HG03442 (cell line): ENCODE data around the gene HOXA9.

Source experiments
- ATAC-seq: cut with Tn5 transposase; IDR thresholded peaks from one replicate; pipeline ENCODE4 v1.9.1; 2021; ENCODE audit warnings: mild to moderate bottlenecking, moderate library complexity; ENCODE audit not compliant: unreplicated experiment

Gene HOXA9

DNA sequence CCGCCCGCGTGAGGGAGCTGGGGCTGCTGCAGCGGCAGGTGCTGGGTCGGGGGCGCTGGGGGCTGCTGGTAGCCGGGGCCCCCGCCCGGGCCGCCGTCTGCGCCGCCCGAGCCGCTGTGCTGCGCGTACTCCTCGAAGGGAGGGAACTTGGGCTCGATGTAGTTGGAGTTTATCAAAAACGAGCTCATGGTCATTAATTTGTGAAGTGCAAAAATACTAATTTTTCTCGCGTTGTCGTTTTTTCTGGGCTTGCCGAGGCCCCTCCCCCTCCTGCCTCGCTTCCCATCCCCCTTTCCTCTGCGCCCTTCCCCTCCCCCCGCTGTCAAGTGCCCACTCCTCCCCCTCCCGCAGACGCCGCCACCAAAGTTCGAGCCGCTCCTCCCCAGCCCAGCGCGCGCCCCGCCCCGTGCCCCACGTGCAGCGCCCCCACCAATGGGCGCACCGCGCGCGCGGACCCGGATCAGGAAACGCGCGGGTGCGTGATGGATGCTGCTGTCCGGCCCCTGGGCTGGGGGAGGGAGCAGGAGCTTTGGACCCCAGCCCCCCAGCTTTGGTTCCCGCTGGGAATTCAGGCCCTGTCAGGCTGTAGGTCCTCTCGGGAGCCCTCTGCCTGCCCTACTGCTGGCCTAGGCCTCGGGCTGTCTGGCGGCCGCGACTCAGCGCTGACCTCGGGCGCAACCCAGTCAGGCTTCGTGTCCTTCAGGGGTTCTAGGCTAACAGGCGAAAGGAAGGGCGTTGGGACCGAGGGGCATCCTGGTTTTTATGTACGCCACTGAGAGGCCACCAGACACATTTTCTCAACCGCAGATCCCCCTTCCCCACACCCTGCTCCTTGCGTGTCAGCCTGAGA lies 34.6 kb downstream of the HOXA9 start, which contains the start of gene HOXA4:
TSS of gene HOXA4 (minus strand) at position 218 of the 850 bp plus-strand sequence. CDS start at position 194, 24 bp downstream.
- no peak for ATAC-seq

DNA sequence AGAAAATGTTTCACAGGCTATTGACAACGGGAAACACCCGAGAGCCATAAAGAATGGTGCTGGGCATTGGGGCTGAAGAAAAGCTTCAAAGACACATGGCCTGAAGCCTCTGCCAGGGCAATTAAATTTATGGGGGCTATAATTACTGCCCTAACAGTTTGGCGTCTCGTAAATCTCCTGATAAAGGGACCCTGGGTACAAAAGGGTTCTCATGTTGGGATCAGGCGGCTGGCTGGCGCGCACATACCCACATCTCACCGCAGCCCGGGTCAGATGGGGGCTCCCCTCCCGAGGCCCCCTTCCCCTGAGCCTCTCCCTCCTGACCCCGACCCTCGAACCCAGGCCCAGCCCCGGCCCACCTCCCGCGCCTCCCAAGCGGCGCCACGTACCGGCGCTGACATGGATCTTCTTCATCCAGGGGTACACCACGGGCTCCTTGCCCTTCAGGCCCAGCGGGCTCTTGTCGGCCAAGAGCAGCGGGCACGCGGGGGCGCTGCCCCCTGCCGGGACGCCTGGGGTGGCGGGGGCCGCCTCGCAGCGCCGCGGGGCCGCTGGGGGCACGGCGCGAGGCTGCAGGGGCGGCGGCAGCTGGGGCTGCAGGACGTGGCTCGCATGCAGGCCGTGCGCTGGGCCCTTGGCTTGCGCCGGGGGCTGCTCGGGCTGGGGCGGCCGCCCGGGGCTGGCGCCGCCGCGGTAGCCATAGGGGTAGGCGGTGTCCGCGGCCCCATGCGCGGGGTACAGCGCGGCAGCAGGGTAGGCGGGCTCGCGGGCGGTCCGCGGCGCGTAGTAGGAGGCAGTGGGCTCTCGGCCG lies 35.4 kb downstream of the HOXA9 start:
- ATAC-seq, result no peak

DNA sequence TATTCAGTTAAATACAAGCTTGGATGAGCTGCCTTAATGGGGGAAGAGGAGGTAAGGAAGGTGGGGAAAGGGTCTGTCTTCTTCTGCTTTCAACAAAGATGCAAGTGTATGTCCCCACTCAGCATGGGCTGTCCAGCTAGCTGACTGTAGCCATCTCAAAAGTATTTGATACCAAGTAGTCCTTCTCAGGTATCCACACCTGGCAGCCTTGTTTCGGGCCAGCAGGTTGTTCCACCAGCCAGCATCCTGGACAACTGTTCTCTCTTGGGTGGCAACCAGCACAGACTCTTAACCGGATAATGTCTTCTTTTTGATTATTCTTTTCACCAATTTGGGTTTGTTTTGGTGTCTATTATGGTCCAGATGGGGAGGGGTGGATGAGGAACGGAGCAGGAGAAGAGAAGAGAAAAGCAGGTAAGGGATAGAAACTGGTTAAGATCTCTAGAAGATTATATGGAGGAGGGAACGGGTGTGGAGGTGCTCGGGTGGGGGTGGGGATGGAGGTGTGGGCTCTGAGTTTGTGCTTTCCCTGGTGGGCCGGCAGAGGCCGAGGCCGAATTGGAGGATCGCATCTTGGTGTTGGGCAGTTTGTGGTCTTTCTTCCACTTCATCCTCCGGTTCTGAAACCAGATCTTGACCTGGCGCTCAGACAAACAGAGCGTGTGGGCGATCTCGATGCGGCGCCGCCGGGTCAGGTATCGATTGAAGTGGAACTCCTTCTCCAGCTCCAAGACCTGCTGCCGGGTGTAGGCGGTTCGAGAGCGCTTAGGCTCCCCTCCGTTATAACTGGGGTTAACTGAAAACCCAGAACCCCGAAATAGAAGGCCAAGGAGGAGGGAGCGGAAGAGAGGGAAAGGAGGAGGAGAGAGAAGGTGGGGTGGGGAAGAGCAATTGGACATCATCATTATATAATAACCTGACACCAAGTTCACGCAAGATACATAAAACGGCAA lies 36.3 kb downstream of the HOXA9 start:
- no peak for ATAC-seq

DNA sequence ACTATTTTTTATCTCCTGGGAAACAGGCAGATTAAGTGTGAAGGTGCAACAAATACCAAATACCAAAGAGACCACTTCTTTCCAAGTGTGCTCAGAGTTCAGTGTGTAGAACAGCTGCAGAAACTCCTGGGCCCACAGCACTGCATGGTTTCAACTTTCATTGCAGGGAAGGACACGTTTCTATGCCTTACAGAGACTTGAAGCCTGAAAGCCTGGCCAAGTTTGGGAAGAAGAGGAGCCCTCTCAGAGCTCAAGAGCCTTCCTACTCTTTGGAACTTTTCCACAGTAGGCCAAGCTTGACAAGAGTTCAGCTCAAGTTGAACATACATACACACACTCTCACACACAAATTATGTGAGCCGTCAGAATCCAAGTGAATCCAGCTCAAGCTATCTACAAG lies 37.3 kb downstream of the HOXA9 start:
- no peak for ATAC-seq

DNA sequence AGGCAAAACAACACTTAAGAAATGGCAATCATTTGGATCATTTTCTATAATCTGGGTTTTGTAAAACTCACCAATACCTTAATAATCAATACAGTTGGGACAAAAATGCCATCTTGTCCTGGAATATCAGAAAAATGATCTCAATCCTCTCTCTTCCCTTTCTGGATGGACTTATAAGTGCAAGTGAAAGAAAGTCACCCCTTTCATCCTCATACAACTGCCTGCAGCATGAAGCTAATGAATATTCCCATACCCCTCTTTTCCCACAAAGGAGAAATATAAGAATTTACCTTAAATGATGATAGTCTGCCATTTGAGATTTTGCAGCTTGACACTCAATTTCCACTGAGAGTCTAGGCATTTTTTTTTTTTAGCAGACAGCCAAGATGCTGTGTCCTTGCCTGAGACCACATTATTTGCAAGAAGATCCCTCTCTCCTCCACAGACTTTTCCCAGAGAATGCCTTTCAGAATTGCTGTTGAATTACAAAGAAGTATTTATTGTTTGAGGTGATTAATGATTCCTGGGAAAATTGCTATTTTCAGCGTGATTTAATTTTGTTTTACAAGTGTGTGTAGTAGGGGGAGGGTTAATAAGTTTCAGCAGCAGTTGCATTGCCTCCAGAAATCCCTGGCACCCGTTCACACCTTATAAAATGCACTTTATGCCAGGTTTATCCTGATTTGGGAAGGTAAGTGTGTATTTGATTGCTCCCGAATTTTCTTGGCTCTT lies 38.6 kb downstream of the HOXA9 start:
- no peak for ATAC-seq

DNA sequence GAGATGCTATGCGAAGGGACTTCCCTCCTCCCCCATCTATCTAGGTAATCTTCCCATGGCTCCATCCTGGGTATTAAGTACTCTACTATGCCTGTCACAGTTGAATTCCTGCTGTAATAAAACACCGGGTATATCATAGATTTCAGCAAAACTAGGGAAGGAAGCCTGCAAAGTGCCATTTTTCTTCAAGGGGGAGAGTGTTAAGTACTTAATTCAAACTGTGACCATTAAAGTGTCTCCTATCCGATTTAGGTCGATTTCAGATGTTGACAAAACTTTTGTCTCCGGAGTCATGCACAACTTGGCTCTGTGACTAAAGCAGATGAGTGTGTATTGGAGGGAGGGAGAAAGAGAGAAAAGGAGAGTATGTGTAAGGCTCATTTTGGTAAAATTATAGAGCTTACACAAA lies 39.3 kb downstream of the HOXA9 start:
- ATAC-seq, result no peak

DNA sequence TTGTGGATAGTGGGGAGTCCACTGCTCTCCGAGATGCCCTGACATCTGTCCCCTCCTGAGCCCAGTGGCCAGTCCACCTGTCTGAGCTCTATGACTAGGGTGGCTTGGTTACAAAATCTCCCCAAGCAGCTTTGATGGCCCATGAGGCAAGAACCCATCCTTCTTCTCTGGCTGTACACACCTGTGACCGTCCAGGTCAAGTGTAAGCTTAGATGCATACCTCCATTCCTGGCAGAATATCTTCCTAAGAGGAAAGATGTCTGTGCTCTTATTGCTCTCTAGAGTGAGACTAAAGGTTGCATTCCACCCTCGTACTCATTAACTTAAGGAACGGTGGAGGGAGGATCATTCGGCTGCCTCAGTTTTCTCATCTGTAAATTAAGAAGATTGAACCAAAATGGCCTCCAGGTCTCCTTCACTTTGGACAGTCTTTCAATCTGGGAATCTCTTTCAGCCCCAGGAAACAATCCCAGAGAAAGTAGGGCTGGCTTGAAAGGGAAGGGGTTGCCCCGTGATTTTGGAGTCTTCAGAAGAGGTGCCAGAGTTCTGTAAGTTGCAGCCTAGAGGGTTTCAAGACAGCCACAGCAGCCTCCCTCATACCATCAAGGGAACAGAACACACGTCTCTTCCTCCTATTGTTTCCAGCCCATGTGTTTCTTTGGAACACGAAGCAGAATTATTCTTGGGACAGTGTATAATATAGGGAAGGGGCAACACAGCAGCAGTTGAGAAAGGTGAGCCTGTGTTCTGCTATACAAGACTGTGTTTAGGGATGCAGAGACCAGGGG lies 40.2 kb downstream of the HOXA9 start:
- no peak for ATAC-seq

DNA sequence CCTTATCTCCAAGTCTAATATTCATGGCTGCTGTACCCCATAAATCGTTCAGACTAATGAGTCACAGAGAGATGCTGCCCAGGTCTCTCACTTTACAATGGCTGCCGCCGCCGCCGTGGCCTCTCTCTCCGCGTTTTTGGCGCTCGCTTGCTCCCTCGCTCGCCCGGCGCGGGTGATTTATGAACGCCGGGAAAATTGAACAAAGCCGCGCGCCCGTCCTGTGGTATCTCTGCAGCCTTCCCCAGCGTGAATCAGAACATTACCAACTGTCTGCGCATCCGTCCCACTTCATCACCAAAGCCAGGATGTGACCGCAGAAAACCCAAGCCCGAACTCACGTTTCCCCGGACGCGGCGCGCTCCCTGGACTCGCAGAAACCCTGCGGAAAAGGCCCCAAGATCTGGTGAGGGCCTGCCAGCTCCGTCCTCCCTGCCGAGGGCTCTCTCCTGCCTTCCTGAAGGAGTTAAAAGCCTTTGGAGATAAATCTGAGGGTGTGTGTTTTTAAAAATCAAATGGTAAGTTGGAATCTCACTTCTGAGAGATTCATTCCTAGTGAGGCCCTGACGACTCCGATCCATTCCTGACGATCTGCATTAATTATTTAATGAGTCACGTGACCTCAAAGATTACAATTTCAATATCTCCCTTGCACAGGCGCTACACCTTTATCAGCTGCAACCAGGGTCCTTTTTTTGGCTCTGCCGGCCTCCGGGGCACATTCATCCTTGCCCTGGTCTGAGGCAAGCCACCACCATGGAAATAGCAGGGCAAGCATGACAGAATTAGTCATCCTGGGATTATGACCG lies 41.0 kb downstream of the HOXA9 start:
- no peak for ATAC-seq

DNA sequence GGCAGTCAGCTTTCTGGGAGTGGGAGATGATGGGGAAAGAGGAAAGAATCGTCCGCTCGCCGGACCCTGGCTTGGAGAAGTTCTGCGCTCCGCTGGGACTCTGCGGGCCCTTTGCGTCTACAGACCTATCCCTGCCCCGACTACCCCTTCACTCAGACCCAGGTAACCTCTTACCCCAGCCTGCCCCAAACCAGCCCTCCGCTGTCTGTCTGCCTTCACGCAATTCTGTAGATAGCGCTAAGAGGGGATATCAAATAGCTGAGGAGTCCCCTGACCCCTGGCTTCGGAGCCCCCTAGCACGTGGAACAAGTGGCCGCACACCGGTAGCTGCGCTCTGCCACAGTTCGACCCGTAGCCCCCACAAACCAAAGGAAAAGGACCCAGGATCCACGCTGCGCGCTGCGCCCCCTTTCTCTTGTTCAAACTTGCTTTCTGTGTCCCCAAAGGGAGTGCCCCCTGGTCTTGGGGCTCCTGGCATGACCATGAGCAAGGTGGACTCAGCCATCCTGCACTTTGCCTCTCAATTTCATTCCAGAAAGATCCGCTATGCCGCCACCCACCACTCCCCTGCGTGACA lies 41.8 kb downstream of the HOXA9 start:
- ATAC-seq, result no peak

DNA sequence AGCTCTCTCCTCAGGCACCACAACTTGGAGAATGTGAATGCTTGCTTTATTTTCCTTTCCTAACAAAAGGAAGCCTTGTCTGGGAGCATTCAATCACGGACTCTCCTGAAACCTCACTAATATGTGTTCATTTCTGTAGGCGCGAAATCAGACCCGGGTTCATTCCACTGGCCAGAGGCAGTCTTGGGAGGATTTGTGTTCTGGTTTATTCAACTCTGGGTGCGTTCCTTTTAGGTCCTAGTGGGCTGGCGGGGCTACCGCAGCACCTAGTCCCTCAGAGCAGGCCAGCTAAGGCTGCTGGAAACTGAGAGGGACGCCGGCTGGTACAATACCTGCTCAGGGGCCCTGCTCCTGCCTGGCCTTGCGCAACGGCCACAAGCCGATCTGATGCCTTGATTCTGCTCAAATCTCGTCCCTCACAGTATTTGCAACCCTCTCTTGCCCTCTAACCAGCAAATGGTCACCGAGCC lies 42.3 kb downstream of the HOXA9 start:
- no peak for ATAC-seq

DNA sequence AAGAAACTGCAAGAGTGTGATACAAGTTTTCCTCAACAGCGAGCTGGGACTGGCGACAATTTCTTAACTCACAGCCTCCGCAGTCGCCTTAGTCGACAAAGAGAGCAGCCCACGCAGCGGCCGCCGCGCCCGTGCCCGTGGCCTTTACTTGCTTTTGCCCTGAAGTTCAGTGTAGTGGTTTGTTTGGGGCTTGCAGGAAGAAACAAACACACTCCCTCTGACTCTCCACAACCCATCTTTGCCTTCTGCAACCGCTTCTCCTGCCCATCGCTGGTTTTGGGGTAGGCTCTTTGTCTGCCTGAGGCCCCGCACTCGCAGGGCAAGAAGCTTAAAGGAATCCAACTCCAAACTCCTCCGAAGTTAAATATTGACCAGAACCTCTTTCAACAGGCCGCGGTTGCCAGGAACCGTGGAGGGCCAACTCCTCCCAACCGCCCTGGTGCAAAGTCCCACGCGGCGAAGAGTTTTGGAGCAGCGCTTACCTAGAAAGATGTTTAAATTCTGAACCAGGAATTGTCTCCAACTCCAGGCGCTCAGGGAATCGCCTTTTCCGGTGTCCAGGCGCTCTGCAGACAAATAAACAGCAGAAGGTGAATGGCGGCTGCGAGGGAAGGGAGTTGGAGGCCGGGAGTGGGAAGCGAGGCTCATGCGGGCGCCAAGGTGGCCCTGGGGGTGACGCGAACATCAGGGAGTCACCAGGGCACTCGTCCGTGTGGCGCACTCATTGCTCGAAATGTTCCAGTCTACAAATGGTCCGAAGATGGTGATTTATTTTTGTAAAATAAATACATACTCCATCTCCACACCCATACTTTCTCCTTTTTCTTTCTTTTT lies 43.0 kb downstream of the HOXA9 start:
- ATAC-seq, result no peak

DNA sequence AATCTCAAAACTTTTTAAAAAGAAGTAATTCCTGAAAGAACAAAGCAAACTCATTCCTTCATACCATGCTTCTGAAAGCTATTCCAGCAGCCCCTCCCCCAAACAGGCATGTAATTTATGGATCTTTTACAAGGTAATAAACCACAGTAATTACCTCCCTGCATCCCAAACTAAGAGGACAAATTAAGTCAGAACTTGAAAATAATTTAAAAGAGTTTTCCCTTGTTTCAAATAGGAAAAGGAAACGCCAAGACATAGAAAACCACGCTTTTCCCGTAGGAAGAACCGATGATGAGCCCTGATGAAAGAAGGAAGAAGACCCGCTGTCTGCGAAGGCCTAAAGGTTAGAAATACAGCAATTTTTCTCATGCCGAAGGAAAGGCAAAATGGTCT lies 43.7 kb downstream of the HOXA9 start:
- ATAC-seq, result no peak

DNA sequence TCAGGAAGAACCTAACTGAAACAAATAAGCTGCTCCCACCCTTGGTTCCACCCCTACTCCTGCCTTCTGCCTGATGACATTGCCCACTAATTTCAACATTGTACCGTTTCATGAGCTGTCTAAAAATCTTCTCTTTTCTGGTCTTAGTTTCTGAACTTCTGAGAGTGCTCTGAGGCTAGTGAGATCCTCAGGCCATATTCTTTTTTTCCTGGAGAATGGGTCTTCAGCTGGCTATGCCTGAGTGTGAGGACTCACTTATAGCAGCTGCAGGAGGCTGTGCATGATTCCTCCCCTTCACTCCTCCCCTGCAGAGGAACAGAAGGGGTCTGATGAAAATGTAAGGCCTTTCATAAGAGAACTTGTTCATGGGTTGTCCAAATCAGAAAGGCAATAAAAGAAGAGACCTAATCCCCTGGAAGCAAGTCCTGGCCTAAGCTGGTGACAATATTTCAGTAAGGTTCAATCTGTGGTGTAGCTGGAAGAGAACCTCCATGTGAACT lies 45.9 kb downstream of the HOXA9 start:
- ATAC-seq, result no peak

DNA sequence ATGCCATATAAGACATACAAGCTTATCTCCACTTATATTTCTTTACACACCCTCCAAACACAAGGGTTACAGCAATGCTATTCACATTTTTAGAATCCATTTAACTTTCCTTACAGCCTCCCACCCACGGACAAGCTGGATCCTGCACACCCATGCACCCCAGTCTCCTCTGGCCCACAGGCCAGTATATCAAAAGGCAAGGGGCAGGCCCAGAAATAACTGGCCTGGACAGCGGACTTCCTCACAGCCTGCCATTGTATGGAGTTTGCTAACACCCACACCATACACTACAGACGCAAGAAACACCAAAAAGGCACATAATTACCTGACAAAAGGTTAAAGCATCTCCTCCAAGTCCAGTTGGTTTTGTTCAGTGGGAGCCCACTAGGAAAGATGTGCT lies 46.8 kb downstream of the HOXA9 start:
- ATAC-seq, result no peak

DNA sequence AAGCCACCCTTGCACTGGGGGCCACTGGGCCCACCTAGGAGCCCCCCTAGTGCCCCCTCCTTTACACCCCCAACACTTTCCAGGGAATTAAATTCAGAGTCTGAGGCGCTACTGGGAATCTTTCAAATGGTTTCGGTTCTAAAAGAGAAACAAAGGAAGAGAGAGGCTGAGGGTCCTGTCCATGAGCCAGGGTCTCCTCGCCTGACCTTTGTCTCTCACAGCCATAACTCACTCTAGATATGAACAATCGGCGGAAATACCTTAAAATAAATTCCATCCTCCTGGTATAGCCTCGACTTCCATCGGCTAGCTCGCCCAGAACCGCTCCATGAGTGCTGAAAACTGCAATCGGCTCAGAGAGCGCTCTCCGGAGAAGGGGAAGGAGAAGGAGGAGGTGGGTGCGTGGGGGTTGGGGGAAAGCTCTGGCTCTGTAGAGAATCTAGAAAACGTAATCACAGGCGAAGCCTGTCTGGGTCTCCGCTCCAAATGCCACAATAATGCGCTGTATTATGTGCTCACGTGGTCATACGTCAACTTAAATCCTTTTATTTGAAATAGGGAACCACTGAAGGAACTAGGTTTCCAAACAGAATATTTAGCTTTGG lies 47.3 kb downstream of the HOXA9 start:
- no peak for ATAC-seq

DNA sequence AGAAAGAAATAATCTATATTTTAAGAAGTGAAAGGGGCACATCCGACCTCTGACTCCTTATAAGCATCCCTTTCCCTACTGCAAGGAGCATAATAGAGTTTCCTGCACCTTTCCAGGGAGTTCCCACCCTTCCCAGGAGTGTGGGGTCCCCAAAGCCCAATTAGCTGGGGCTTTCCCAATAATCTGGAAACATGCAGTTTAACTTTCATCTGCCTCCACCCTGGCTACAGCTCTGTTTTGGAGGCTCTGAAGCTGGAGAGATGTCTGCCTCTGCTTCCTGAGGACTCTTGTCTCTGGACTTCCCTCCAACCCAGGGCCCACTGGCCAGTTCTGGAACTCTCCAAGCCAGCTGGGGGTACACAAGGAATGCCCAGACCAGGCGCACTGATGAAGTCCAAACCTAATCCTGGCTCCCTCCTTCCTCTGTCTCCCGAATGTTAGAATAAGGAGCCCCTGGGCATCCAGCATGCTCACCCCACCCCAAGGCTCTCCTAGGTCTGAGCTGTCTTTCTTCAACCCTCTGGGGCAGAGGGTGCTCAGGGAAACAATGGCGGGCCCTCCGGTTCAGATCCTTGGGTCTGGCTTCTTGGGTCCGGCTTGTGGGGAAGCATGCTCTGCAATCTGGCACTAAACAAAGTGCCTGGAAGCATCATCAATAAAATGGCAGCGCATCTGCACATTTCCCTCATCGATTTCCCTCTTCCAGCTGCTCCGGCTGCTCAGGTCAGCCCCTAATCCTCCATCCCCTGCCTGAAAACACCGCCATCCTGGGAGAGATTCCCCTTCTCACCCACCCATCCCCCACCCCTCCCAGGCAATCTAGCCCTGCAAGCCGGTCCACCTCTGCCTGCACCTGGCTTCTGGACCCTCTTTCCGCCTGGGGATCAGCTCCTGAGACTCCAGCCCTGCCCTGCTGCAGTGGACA lies 48.1 kb downstream of the HOXA9 start:
- ATAC-seq, result no peak
